Measurements from ENCODE around the gene C1orf21. TPM values are rescaled to one million over a fixed set of nuclear protein-coding genes. Genes with fewer than 3 reads are reported as not detected.
"Not testable (repeated sequence)": the region's sequence is repeated elsewhere in the genome, so short reads cannot be mapped to it uniquely, and the experiment has no call there.

C1orf21 gene, protein sequence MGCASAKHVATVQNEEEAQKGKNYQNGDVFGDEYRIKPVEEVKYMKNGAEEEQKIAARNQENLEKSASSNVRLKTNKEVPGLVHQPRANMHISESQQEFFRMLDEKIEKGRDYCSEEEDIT
- 1 to 10 TPM in 3 of 5 experiments, under 1 TPM in 2; 0.46 to 8.5 (median 1.7) TPM for total RNA-seq
- not detected for polyA plus RNA-seq
- not detected for total RNA-seq

DNA sequence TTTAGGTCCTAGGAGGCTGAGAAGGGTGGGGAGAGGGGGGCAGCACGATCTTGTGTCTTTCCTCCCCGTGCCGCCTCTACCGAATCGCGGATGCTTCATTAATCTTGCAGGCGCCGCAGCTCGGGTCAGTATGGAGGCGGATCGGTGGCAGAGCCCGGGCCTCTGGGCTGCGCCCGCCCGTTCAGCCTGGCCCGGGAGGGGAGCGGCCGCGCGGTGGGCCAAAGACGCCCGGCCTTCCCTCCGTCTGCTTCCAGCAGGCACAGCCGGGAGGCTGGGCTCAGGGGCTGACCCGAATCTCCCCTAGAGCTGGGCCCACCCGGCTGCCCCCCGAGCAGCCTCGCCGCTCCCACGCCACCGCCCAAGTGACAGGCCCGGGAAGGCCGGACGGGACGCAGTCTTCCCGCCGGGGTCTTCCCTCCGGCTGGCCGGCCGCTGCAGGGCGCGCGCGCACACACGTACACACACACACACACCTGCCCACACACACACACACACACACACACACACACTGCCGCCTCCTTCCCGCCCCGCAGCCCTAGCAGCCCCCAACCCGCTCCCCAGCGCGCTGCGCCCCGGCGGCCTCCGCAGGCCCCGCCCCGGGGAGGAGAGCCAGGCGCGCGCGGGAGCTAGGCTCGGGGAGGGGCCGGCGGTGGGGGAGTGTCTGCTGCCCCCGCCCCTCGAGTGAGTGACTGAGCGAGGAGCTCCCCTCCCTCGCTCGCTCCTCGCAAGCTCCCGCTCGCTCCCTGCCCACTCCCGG is at the start of gene C1orf21:
Gene C1orf21, plus strand, starts transcription at position 718 of the 757 bp plus-strand sequence. CDS start 90,481 bp downstream, outside the sequence.
- Histone ChIP-seq H3K4me3 (ENCODE audit: low read length) (peak within 1 kb of the TSS; percentile 56), H3K4me1 (ENCODE audit: control insufficient read depth in 2 of 2, insufficient read depth in 2 of 2, low read length in 2 of 2) (no peaks in the 10 kb centered on the region), H3K36me3 (ENCODE audit: control insufficient read depth in 2 of 3, insufficient read depth in 3 of 3, low read length in 3 of 3) (no peaks in the 10 kb centered on the region), H3K9me3 (ENCODE audit: control insufficient read depth in 2 of 3, low read length in 3 of 3) (no peaks in the 10 kb centered on the region), H3K27ac (ENCODE audit: low read depth, low read length) (no peak within 1 kb of the TSS), H3K27me3 (ENCODE audit: control insufficient read depth in 2 of 2, insufficient read depth in 2 of 2, low read length in 2 of 2) (peaks cover 0 to 3% of the 10 kb centered on the region in 2 donors)
- H3K36me3 Mint-ChIP-seq = no peaks in the 10 kb centered on the region
- peaks cover 8 to 27% (median 22%) of the 10 kb centered on the region in 7 donors for H3K4me1 Mint-ChIP-seq
- H3K4me3 Mint-ChIP-seq = peak within 1 kb of the TSS; percentile 67 to 90 (median 82)
- ChIA-PET CTCF (no interaction called here), POLR2A (no interaction called here)
- peaks cover 0 to 5% (median 0%) of the 10 kb centered on the region in 11 donors for H3K9me3 Mint-ChIP-seq
- intact Hi-C loops (cut with micrococcal nuclease) = loop anchor here in 1 of 2 donors (5.0 to 10.0 kb wide), 4 partner anchors 106 to 752 kb away; partner anchors contain the start of genes ARPC5 and TSEN15
- DNase-seq (peak in 8 of 9 donors; percentile 11 to 87 (median 37)), ATAC-seq (peak; percentile 86)
- peak within 1 kb of the TSS in 2 of 9 donors; percentile 41 to 59 for H3K27ac Mint-ChIP-seq
- H3K27me3 Mint-ChIP-seq = peaks cover 51 to 85% (median 54%) of the 10 kb centered on the region in 5 donors

DNA sequence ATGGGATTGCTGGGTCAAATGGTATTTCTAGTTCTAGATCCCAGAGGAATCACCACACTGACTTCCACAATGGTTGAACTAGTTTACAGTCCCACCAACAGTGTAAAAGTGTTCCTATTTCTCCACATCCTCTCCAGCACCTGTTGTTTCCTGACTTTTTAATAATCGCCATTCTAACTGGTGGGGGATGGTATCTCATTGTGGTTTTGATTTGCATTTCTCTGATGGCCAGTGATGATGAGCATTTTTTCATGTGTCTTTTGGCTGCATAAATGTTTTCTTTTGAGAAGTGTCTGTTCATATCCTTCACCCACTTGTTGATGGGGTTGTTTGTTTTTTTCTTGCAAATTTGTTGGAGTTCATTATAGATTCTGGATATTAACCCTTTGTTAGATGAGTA is 49.0 kb upstream of the C1orf21 start:
- ATAC-seq, CTCF ChIA-PET, H3K27ac Mint-ChIP-seq: not testable (repeated sequence)

DNA sequence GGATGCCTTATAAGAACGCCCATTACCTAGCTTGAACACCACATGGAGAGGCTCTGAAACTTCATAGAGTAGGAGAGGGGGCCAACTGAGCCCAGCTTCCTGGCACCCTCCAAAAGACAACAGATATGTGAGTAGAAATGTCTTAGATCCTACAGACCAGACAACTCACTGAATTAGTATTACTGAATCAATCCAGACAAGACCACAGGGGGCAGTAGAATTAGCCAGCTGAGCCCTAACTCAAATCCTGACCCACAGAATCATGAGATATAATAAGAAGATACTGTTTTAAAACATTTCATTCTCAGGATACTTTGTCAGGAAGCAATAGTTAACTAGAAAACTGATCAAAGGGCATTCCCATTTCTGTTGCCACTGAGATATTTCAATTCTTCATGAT is 45.8 kb upstream of the C1orf21 start:
- peaks cover 0 to 18% (median 4%) of the 10 kb centered on the region in 11 donors for H3K9me3 Mint-ChIP-seq
- intact Hi-C loops (cut with micrococcal nuclease) = no loop called here
- ChIA-PET POLR2A (no interaction called here), CTCF (no interaction called here)
- no peaks in the 10 kb centered on the region for H3K9me3 ChIP-seq (ENCODE audit: control insufficient read depth in 2 of 3, low read length in 3 of 3)
- peaks cover 8 to 23% (median 9%) of the 10 kb centered on the region in 5 donors for H3K27me3 Mint-ChIP-seq
- H3K36me3 ChIP-seq (ENCODE audit: control insufficient read depth in 2 of 3, insufficient read depth in 3 of 3, low read length in 3 of 3) = no peaks in the 10 kb centered on the region
- H3K4me3 Mint-ChIP-seq = no peak overlapping the region
- no peak overlapping the region for H3K27ac ChIP-seq (ENCODE audit: low read depth, low read length)
- DNase-seq (no peak), ATAC-seq (no peak)
- H3K27me3 ChIP-seq (ENCODE audit: control insufficient read depth in 2 of 2, insufficient read depth in 2 of 2, low read length in 2 of 2) = no peaks in the 10 kb centered on the region
- H3K27ac Mint-ChIP-seq = no peak overlapping the region
- no peaks in the 10 kb centered on the region for H3K36me3 Mint-ChIP-seq
- no peak overlapping the region for H3K4me3 ChIP-seq (ENCODE audit: low read length)
- H3K4me1 Mint-ChIP-seq = no peaks in the 10 kb centered on the region
- H3K4me1 ChIP-seq (ENCODE audit: control insufficient read depth in 2 of 2, insufficient read depth in 2 of 2, low read length in 2 of 2) = no peaks in the 10 kb centered on the region

More for the DNA sequence above, 49.0 kb upstream of the C1orf21 start:
- DNase-seq; H3K4me1 Mint-ChIP-seq; H3K9me3 ChIP-seq (ENCODE audit: control insufficient read depth in 2 of 3, low read length in 3 of 3); POLR2A ChIA-PET; H3K9me3 Mint-ChIP-seq; H3K4me3 ChIP-seq (ENCODE audit: low read length); H3K27ac ChIP-seq (ENCODE audit: low read depth, low read length); H3K4me3 Mint-ChIP-seq; H3K4me1 ChIP-seq (ENCODE audit: control insufficient read depth in 2 of 2, insufficient read depth in 2 of 2, low read length in 2 of 2); H3K36me3 ChIP-seq (ENCODE audit: control insufficient read depth in 2 of 3, insufficient read depth in 3 of 3, low read length in 3 of 3); H3K27me3 ChIP-seq (ENCODE audit: control insufficient read depth in 2 of 2, insufficient read depth in 2 of 2, low read length in 2 of 2); intact Hi-C loops (cut with micrococcal nuclease); H3K36me3 Mint-ChIP-seq: not testable (repeated sequence)
- peaks cover 0 to 20% (median 5%) of the 10 kb centered on the region in 5 donors for H3K27me3 Mint-ChIP-seq

DNA sequence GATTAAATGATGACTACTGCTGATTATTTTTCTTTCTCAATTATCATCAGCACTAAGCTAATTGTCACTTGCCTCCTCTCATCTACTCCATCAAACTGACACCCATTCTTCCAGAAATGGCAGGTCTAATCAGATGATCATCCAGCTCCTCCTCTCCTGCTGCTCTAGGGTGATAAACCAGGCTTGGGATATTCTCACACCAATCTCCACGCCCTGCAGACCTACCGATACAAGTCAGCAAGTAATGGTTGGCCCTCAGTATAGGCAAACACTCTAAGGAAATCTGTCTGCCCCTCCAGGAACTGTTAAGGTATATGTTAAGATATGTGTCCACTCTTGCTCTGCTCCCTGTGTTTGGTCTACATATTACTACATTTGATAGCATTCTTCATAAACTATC is 36.3 kb upstream of the C1orf21 start:
- ChIA-PET POLR2A (no interaction called here), CTCF (no interaction called here)
- Histone ChIP-seq H3K27me3 (ENCODE audit: control insufficient read depth in 2 of 2, insufficient read depth in 2 of 2, low read length in 2 of 2) (no peaks in the 10 kb centered on the region), H3K36me3 (ENCODE audit: control insufficient read depth in 2 of 3, insufficient read depth in 3 of 3, low read length in 3 of 3) (no peaks in the 10 kb centered on the region), H3K9me3 (ENCODE audit: control insufficient read depth in 2 of 3, low read length in 3 of 3) (no peaks in the 10 kb centered on the region), H3K4me1 (ENCODE audit: control insufficient read depth in 2 of 2, insufficient read depth in 2 of 2, low read length in 2 of 2) (no peaks in the 10 kb centered on the region), H3K4me3 (ENCODE audit: low read length) (no peak overlapping the region), H3K27ac (ENCODE audit: low read depth, low read length) (no peak overlapping the region)
- H3K27me3 Mint-ChIP-seq = peaks cover 11 to 22% (median 18%) of the 10 kb centered on the region in 5 donors
- H3K4me1 Mint-ChIP-seq = no peaks in the 10 kb centered on the region
- H3K27ac Mint-ChIP-seq = no peak overlapping the region
- no peak overlapping the region for H3K4me3 Mint-ChIP-seq
- intact Hi-C loops (cut with micrococcal nuclease) = no loop called here
- DNase-seq = no peak
- no peaks in the 10 kb centered on the region for H3K36me3 Mint-ChIP-seq
- H3K9me3 Mint-ChIP-seq = peaks cover 0 to 4% (median 0%) of the 10 kb centered on the region in 11 donors
- no peak for ATAC-seq

DNA sequence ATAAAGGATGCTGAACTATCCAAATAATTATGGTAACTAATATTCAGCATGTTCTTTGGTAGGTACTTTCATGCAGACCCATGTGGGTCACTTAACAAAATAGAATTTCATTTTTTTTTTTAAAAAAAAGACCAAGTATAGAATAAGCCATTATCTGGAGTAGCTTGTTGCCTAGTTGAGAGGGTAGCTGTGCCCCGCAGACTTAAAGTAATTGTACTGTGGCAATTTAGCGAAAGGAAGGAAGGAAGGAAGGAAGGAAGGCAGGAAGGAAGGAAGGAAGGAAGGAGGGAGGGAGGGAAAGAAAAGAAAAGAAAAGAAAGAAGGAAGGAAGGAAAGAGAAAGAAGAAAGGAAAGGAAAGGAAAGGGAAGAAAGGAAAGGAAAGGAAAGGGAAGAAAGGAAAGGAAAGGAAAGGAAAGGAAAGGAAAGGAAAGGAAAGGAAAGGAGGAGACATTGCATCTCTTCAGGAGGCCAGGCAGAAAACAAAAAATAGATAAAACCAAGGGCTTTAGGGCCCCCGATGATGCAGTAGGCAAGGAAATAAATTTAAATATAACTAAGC is 35.3 kb upstream of the C1orf21 start:
- no peaks in the 10 kb centered on the region for H3K27me3 ChIP-seq (ENCODE audit: control insufficient read depth in 2 of 2, insufficient read depth in 2 of 2, low read length in 2 of 2)
- no peak for ATAC-seq
- no peaks in the 10 kb centered on the region for H3K9me3 ChIP-seq (ENCODE audit: control insufficient read depth in 2 of 3, low read length in 3 of 3)
- intact Hi-C loops (cut with micrococcal nuclease) = no loop called here
- Mint-ChIP-seq H3K9me3 (peaks cover 0 to 4% (median 0%) of the 10 kb centered on the region in 11 donors), H3K36me3 (no peaks in the 10 kb centered on the region), H3K4me1 (no peaks in the 10 kb centered on the region), H3K27me3 (peaks cover 13 to 26% (median 20%) of the 10 kb centered on the region in 5 donors), H3K4me3 (no peak overlapping the region), H3K27ac (no peak overlapping the region)
- H3K27ac ChIP-seq (ENCODE audit: low read depth, low read length) = no peak overlapping the region
- H3K4me3 ChIP-seq (ENCODE audit: low read length) = no peak overlapping the region
- CTCF ChIA-PET = no interaction called here
- no peak for DNase-seq
- POLR2A ChIA-PET = no interaction called here
- no peaks in the 10 kb centered on the region for H3K36me3 ChIP-seq (ENCODE audit: control insufficient read depth in 2 of 3, insufficient read depth in 3 of 3, low read length in 3 of 3)
- H3K4me1 ChIP-seq (ENCODE audit: control insufficient read depth in 2 of 2, insufficient read depth in 2 of 2, low read length in 2 of 2) = no peaks in the 10 kb centered on the region

DNA sequence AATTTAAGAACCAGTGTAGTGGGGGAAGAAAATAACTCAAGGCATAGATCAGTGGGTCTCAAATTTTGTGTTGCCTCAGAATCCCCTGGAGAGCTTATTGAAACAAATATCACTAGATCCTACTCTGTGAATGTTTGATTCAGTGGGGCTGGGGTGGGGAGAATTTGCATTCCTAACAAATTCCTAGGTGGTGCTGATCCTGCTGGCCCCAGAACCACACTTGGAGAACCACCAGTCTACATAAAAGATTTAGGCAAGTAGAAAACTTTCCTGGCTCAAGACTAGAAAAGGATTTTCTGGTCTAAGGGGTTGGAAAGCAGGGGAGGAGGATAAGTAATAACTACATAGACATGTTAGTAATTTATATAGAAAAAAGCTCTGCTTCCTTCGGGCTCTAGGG is 34.1 kb upstream of the C1orf21 start:
- H3K9me3 Mint-ChIP-seq = peaks cover 0 to 4% (median 0%) of the 10 kb centered on the region in 11 donors
- H3K27ac ChIP-seq (ENCODE audit: low read depth, low read length) = no peak overlapping the region
- H3K36me3 Mint-ChIP-seq = no peaks in the 10 kb centered on the region
- intact Hi-C loops (cut with micrococcal nuclease) = no loop called here
- H3K36me3 ChIP-seq (ENCODE audit: control insufficient read depth in 2 of 3, insufficient read depth in 3 of 3, low read length in 3 of 3) = no peaks in the 10 kb centered on the region
- no peak overlapping the region for H3K4me3 ChIP-seq (ENCODE audit: low read length)
- ATAC-seq (no peak), DNase-seq (no peak)
- H3K4me1 ChIP-seq (ENCODE audit: control insufficient read depth in 2 of 2, insufficient read depth in 2 of 2, low read length in 2 of 2) = no peaks in the 10 kb centered on the region
- no peaks in the 10 kb centered on the region for H3K9me3 ChIP-seq (ENCODE audit: control insufficient read depth in 2 of 3, low read length in 3 of 3)
- H3K4me3 Mint-ChIP-seq = no peak overlapping the region
- H3K4me1 Mint-ChIP-seq = no peaks in the 10 kb centered on the region
- CTCF ChIA-PET = no interaction called here
- POLR2A ChIA-PET = no interaction called here
- peaks cover 13 to 26% (median 20%) of the 10 kb centered on the region in 5 donors for H3K27me3 Mint-ChIP-seq
- H3K27me3 ChIP-seq (ENCODE audit: control insufficient read depth in 2 of 2, insufficient read depth in 2 of 2, low read length in 2 of 2) = no peaks in the 10 kb centered on the region
- no peak overlapping the region for H3K27ac Mint-ChIP-seq
